Right renal pelvis (tissue), 4 donors: Measurements from ENCODE around the gene GPHN. TPM values are rescaled to one million over a fixed set of nuclear protein-coding genes. Genes with fewer than 3 reads are reported as not detected.

Experiments used
- DNase-seq, 4 donors: peaks; one replicate each; pipeline ENCODE4 v3.0.0-alpha.2; 2013; ENCODE audit warnings: low read depth in 4 of 4, low spot score in 3 of 4, missing footprints in 1 of 4
- polyA plus RNA-seq, 4 donors: library from polyadenylated mRNA; unstranded; fragments of 120-200 nt; gene quantifications; one replicate each; pipeline ENCODE4 v1.2.1, GENCODE V29; 2013; ENCODE audit not compliant: insufficient read length in 4 of 4

GPHN gene
- polyA plus RNA-seq, 4 donors, result 73.3 to 86.0 (median 82.5) TPM

DNA sequence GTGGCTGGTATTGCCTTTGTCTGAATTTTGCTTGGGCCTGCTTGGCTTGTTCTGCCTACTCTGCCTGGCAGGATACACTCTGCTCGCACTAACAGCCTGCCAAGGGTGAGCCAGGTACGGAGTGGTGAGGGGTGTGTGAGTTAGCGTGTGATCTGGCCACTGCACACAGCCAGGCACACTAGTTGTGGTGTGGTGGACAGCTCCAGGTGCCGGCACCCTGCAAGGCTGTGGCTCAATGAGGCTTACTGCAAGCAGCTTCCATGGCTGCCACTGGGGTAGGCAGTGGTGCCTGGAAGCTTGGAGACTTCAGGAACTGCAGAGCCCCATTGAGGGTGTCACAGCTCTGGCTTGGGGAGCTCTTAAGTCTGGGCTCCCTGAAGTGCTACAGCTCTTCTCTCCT, 87.4 kb downstream of the GPHN start:
- DNase-seq, result no peak

DNA sequence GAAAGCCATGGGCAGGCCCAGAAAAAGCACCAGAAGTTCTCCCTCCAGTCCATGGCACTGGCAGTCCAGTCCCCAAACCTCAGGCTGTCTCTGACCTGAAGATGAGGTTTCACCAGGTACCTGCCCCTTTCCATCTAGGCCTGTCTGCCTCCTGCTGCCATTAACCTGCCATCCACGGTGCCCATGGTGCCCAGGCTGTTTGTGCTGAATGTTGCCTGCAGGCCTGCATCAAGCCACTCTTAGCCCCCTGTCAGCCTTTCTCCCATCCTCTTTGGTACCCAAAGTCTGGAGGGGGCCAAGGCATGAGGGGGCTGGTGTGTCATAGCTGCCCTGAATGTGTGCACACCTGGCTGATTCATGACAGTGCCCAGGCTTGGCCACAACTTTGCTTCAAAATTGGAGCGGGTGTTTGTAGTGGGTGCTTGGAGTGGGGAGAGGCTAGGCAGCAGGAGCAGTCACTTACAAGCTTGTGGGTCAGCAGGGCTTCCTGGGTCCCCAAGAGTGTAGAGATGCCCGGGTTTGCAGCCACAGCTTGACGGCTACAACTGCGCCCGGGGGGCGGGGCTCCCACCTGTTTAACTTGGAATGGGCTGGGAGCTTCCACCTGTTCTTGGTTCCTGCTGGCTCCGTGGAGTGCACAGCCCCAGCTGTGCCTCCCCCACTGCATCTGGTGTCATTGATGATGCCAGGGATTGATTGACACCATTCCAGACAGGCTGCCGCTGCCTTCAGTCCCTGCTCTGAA, 88.5 kb downstream of the GPHN start:
- no peak for DNase-seq

DNA sequence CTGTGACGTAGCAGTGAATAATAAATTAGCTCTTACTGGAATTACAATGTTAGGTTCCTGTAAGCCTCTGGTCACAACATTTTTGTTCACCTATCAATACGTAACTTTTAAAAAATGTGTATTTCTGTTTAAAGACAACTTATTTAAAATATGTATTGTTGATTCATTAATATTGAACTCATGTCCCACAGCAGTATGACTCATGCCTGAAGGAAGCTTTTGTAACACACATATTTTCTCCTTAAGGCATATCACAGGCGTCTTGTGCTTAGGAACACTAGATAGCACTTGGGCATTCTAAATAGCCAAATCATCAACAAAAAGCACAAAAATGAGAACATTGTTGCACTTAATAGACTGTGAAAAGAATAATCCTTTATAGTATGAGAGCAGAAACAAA, 92.5 kb downstream of the GPHN start:
- no peak for DNase-seq

DNA sequence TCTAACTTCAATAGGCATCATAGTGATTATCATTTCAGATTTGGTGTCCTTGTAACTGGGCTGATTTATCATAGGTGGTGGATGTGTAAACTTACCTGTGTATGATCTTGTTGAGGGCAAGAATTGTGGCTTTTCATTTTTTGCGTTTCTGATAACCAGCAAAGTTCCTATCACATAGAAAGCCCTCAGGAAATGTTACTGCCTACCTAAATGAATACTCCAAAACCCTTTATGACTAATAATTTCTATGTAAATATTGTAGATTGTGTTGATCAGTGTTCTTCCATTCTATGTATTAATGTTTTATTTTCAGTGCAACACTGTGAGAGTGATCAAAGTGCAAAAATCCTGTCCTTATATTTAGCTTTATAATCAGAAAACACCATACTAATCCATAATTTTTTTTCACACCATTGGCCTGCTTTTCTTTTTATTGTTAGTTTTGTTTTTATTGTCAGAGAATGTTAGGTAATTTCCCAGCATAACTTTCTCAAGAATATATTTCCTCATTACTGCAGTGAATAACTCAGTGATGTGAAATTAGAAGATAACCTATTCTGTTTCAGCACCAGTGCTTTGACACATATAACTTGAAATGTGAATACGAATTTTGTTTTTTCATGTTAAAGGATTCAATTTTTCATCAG, 94.1 kb downstream of the GPHN start:
- DNase-seq, result no peak

DNA sequence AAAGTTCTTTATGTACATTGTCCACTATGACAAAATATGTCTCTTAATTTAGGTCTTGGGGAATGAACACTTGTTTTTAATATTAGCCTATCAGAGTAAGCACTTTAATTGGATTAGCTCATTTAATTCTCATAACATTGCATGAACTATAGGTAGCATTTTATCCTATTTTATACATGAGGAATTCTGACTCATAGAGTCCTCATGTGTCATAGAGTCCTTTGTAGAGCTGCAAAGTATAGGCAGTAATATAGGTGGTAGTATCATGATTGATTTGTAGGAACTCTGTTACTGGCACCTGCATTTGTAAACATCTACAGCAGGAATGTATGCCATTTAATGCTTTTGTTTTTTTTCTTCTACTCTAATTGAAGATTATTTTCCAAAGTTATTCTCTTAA, 96.0 kb downstream of the GPHN start:
- no peak for DNase-seq

DNA sequence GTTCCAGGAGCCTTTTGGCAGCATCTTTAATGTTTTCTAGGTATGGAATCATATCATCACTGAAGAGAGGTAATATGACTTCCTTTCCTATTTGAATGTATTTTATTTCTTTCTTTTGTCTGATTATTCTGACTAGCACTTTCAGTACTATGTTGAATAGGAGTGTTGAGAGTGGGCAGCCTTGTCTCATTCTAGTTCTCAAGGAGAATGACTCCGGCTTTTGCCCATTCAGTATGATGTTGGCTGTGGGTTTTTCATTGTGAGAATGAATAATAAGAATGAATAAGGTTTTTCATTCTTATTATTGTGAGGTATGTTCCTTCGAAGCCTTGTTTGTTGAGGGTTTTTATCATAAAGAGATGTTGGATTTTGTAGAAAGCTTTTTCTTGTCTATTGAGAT, 98.9 kb downstream of the GPHN start:
- DNase-seq, result no peak

DNA sequence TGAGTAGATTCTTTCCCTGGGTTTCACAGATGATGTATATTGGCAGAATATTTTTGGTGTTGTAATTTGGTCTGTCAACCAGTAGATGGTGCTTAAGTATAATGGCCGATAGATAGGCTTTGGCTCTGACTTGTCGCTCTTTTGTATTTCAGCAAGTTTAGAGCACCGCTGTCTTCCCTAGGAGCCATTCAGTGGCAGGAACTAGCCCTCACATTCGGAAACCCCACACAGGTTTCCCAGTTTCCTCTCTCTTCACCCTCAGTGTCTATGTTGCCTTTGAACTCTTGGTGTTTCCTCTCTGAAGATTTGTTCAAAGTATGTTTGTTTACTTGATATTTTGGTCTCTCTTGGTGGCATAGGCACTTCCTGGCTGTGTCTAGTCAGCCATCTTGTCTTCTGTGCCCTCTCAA, 102.2 kb downstream of the GPHN start:
- DNase-seq, result no peak

DNA sequence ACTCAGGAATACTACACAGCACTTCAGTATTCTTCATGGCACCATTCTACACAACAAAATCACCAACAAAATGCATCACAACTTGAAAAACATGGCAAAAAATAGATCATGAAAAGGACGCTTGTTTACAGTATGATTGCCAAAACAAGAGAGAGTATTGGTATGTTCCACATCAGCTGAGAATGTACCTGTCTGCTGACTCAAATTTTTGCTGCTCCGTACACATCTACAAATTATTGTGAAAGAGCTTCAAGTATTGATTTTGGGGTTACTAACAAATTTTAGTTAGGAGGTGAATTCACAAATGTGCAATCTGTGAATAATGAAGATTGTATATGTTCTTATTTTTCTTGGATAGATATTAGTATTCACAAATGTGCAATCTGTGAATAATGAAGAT, 105.4 kb downstream of the GPHN start:
- DNase-seq, result no peak

DNA sequence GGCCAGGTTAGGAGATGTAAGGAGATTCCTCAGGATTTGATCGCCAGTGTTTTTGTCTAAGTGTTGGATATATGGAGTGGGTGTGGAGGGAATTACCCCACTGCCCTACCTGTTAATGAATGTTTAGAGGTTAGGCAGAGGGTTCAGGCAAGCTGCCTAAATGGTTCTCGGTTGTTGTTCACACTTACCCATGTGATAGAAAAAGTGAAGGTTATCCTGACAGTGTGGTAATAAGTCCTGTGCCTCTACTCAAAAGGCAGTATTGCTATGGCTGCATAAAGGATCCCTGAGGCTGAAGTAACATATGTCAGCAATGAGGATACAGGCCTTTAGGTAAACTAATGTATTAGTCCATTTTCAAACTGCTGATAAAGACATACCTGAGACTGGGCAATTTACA, 112.0 kb downstream of the GPHN start:
- DNase-seq, result no peak

DNA sequence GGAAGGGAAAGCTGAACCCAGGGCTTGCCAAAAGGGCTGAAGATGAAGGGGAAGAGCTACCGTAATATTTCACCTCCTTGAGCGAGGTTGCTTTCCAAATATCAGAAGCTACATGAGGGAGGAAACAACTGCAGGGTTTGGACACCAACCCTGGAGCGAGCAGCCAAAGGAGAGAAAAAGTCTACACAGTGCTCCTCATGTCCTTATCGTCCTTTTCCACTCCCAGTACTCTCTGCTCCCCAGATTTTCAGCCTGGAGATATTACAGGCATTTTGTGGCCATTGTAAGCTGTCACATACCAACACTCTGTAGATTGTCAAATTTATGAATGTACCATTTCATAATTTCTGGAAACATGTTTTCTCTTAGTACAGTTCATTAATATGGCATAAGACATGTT, 115.9 kb downstream of the GPHN start:
- DNase-seq, result no peak

DNA sequence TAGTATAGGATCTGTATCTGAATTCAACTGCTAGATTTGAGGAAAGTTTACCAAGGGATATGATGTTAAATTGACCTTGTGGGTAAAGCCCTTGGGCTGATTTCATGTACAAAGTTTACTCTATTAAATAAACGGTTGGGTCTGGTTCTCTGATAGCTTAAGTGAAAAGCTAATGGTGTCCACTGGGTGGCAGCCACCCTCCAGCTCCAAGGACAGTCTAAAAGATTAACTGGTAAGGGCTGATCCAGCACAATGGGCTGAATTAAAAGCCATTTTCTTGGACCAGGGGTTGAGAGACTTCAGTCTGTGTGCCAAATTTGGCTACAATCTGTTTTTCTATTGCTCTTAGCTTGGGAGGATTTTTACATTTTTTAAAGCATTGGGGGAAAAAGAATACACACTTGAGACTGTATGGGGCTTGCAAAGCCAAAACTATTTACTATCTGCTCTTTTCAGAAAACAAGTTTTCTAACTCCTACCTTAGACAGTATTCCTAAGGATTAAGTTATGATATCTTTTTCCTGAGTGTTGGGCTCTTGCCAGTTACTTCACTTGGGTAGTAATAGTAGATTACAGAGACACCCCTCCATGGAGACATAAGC, 116.5 kb downstream of the GPHN start:
- DNase-seq, result peak; percentile 10 to 30 (median 20)

DNA sequence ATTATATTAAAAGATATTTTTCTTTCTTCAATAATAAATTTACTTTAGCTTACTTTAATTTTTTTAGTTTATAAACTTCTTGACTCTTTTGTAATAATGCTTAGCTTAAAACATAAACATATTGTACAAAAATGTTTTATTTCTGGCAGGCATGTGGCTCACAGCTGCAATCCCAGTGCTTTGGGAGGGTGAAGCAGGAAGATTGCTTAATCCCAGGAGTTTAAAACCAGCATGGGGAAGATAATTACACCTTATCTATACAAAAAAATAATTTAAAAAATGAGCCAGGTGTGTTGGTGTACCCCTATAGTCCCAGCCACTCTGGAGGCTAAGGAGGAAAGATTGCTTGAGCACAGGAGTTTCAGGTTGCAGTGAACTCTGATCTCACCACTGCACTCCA, 120.7 kb downstream of the GPHN start:
- no peak for DNase-seq

DNA sequence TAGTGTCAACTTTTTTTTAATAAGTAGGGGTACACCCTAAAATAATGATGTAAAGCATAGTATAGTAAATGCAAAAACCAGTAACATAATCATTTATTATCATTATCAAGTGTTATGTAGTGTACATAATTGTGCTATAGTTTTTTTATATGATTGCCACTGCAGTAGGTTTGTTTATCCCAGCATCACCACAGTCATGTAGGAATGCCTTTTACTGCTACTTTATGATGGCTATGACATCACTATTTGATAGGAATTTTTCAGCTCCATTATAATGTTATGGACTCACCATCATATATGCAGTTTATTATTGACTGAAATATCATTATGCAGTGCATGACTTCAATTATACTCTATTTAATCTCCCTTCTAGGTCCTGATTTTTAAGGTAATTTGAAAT, 121.6 kb downstream of the GPHN start:
- DNase-seq, result no peak

DNA sequence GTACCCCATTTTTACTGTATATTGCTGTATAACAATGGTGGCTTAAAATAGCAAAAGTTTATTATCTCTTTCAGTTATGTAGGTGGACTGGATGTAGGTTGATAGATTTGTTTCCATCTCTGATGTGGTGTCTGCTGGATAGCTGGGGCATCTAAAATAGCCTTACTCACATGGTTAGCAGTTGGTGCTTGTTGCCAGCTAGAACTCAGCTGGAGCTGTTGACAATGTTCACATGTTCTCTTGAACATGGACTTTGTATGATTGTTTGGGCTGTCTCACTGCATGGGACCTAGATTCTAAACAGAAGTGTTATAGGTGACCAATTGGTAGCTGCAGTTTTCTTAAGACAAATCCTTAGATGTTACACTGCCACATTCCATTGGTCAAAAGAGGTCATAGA, 126.9 kb downstream of the GPHN start:
- no peak for DNase-seq

DNA sequence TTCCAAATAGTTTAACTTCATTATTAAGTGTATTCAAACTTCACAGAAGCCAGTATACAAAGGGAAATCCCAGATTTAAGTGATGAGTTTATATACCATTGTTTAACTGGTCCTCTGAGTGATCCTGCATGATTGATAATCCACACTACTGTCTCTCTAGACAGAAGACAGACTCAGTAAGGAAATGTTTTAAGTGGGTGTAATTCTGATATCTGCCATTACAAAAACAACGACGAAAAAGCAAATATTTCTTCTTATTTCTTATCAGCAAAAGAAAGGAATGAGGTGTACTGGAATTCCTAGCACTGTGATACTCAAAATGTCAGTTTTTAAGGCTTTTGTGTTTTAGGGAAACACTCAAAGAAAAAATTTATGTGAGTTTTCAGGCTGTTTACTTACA, 127.5 kb downstream of the GPHN start:
- no peak for DNase-seq

DNA sequence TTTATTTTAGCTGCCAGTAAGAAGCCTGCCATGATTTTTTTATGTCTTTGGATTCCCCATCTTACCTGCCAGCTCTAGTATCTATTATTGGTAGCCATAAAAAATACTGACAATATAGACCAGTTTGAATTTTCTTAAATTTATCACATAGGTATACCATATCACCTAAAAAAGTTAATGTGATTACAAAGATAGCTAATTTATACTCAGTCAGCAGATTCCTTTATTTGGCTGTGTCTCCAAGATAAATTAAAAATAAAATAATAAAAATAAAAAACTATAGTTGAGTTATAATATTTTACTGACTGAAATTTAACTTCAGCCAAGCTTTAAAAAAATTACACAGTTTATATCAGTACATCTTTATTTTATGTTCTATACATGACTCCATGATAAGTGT, 128.3 kb downstream of the GPHN start:
- DNase-seq, result no peak

DNA sequence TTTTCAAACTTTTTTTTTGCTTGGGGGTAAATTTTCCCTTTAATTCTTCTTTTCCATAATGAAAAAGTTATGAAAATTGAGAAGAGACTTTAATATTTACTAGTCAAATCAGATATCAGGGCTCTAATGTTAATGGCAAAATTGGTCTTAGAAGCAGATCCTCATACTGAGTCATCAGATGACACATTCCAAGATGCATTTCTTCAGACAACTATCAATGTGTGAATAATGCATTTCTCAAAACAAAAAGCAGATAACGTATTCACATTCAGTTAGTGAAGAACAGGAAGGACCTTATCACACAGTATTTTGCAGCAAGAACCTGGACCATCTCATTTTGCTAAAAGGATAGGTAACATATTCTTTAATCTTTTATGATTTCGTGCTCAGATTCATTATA, 130.7 kb downstream of the GPHN start:
- DNase-seq, result no peak

DNA sequence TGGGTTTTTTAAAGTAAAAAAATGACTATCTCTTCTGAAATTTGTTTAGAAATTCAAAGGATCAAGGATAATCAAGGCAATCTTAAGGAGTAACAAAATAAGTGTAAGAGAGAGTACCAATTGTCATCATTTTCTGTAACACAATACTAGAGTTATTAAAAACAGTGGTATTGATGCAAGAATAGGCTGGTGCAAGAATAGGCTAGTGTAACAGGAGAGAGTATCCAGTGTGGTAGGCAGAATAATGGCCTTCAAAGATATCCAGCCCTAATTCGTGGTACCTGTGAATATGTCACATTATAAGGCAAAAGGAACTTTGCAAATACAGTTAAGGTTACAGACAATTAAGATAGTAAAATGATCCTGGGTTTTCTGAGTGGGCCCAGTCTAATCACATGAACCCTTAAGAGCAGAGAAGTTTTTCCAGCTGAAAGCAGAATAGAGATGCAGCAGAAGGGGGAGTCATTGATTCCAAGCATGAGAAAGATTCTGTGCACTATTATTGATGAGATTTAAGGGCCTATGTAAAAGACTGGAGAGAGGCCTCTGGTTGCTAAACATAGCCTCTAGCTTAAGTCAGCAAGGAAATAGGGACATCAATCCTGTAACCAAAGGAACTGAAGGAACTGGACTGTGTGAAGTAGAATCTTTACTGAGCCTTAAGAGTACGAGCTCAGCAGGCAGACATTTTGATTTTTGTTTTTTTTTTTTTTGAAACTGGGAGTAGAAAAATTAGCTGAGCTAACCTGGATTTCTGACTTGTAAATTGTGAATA, 134.1 kb downstream of the GPHN start:
- no peak for DNase-seq

DNA sequence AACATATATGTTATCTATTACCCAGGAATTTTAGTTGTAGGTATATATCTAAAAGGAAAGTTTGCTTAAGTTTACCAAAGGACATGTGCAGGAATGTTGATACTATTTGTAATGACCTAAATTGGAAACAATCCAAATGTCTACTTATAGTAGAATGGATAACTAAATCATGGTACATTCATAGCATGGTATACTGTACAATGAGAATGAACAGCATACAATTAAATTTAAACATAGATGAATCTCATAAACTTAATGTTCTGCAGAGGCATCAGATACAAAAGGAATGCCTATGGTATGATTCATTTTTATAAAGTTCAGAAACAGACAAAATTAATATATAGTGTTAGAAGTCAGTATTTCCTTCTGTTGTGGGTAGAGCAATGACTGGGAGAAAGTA, 135.4 kb downstream of the GPHN start:
- DNase-seq, result no peak

DNA sequence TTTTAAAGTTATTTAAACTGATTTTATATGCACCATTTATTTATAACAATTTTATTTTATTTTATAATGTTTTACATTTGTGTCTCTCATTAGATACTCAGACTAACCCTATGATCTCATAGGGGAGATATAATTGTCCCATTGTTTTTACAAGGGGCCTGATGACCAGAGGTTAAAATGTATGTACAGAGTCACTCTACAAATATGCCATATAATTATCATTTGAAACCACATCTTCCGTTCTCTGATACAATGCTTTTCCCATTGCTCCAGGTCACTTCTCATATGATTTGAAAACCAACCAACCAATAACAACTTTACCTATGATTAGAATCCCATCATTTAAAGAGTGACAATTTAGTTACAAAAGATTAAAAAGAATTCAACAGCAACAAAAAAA, 137.8 kb downstream of the GPHN start:
- no peak for DNase-seq

DNA sequence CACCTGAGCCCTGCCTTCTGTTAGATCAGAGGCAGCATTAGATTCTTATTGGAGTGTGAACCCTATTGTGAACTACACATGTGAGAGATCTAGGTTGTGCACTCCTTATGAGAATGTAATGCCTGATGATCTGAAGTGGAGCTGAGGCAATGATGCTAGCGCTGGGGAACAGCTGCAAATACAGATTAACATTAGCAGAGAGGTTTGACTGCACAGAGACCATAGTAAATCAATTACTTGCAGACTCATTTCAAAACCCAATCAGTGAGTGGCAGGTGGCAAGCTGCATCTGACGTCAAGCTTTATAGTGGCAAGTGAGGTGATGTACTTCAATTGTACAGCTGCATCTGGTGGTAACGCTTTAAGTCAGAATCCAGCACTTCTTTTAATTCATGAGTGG, 141.6 kb downstream of the GPHN start:
- DNase-seq, result no peak
